ENCODE results near the gene TTI1. TPM values are rescaled to one million over a fixed set of nuclear protein-coding genes. Genes with fewer than 3 reads are reported as not detected.

TTI1 gene
- total and polyA plus RNA-seq, 2 experiments from 2014 or later: 17.8 to 56.4 TPM

- no peak for TF ChIP-seq POLR2AphosphoS5 (IDR thresholded peaks at IDR 0.05; ENCODE audit: low read depth)
- no peak for TF ChIP-seq REST (IDR thresholded peaks at IDR 0.05; ENCODE audit: unreplicated experiment)
- no peak for TF ChIP-seq EZH2 (IDR thresholded peaks at IDR 0.05; ENCODE audit: low read depth, unreplicated experiment)
- TF ChIP-seq ZNF114 (CRISPR knock-in tag; IDR thresholded peaks at IDR 0.05): no peak
- TF ChIP-seq CTCF (conservative IDR thresholded peaks at IDR 0.05; ENCODE audit: low read depth in 2 of 2): no peak
- no peak for TF ChIP-seq ZNF462 (CRISPR knock-in tag; IDR thresholded peaks at IDR 0.05)
- no peak for TF ChIP-seq JUNB (IDR thresholded peaks at IDR 0.05; ENCODE audit: unreplicated experiment)
- TF ChIP-seq NANOG (IDR thresholded peaks at IDR 0.05; ENCODE audit: borderline replicate concordance): no peak
- no peak for TF ChIP-seq ETS1 (IDR thresholded peaks at IDR 0.05)
- no peak for TF ChIP-seq ZNF331 (CRISPR knock-in tag; IDR thresholded peaks at IDR 0.05; ENCODE audit: low read depth)
- TF ChIP-seq STAT1 (IDR thresholded peaks at IDR 0.05; ENCODE audit: unreplicated experiment): no peak
- no peak for TF ChIP-seq CREB1 (CRISPR knock-in tag; IDR thresholded peaks at IDR 0.05; ENCODE audit: low read depth)
- no peak for TF ChIP-seq EZH2phosphoT487 (IDR thresholded peaks at IDR 0.05; ENCODE audit: unreplicated experiment)
- Histone ChIP-seq H3K27ac (ENCODE audit: low read depth) (no peak overlapping the region), H4K20me1 (replicated peaks; ENCODE audit: insufficient read depth) (no peaks in the 10 kb centered on the region), H2AFZ (no peak overlapping the region), H3K9me2 (ENCODE audit: insufficient read depth) (no peaks in the 10 kb centered on the region), H3K27me3 (ENCODE audit: insufficient read depth) (no peaks in the 10 kb centered on the region), H3K4me3 (no peak overlapping the region), H3K79me2 (replicated peaks; ENCODE audit: insufficient read depth) (no peaks in the 10 kb centered on the region), H3F3A (replicated peaks; ENCODE audit: low read depth) (no peaks in the 10 kb centered on the region), H3K4me2 (0 out of 2 replicates have a peak overlapping the region, but pooled peaks have one; percentile 6), H3K36me3 (ENCODE audit: insufficient read depth) (no peaks in the 10 kb centered on the region), H3K4me1 (ENCODE audit: insufficient read depth) (peaks cover 15% of the 10 kb centered on the region; the same call in 1 of the 2 replicates)
- Mint-ChIP-seq H3K36me3 (ENCODE audit: low read depth) (no peaks in the 10 kb centered on the region; the same call in 2 of the 3 replicates), H3K27me3 (ENCODE audit: insufficient read depth, low read depth, poor library complexity) (peaks cover 11% of the 10 kb centered on the region), H3K9me3 (no peaks in the 10 kb centered on the region), H3K4me1 (peaks cover 36% of the 10 kb centered on the region), H3K27ac (no peak overlapping the region), H3K4me3 (no peak overlapping the region)
- ATAC-seq: no peak
- no peak for DNase-seq (ENCODE audit: low spot score)
Measured at GRCh38 chr20:37933786-37934633, 99.2 kb downstream of the TTI1 start.
